ENCODE data around the gene MARCHF2.

MARCHF2 gene

GRCh38 chr19:8459095-8459494, 46.0 kb downstream of the MARCHF2 start:
- H3K4me3 ChIP-seq (ENCODE audit: low read length in 2 of 2), result no peak overlapping the region
- no CpG with 5 or more reads among the region's 7 CpGs for WGBS, 2 donors (ENCODE audit: extremely low coverage in 2 of 2, insufficient read length in 2 of 2, insufficient replicate concordance in 1 of 2)
- no peak overlapping the region for H2AFZ ChIP-seq (ENCODE audit: low read length)
- H3K36me3 ChIP-seq (replicated peaks in 1 of 2; ENCODE audit: control insufficient read depth in 2 of 2, insufficient read depth in 2 of 2, low read length in 2 of 2), result peaks cover 36 to 100% of the 10 kb centered on the region in 2 donors
- no peak overlapping the region for H2BK5ac ChIP-seq (ENCODE audit: low read length)
- H2BK15ac ChIP-seq (ENCODE audit: low read length), result no peak overlapping the region
- H2BK12ac ChIP-seq (ENCODE audit: low read length), result no peak overlapping the region
- H3K79me1 ChIP-seq (ENCODE audit: low read depth, low read length), result peaks cover 5% of the 10 kb centered on the region
- no peak overlapping the region for H3K23ac ChIP-seq (ENCODE audit: low read depth, low read length, poor library complexity)
- H3K9ac ChIP-seq (ENCODE audit: low read depth, low read length, poor library complexity), result no peak overlapping the region
- H3K18ac ChIP-seq (ENCODE audit: low read length), result no peak overlapping the region
- peaks cover 0 to 4% of the 10 kb centered on the region in 2 donors for H3K4me1 ChIP-seq (ENCODE audit: control insufficient read depth in 2 of 2, insufficient read depth in 1 of 2, low read depth in 1 of 2, low read length in 2 of 2)
- no peak overlapping the region for H4K8ac ChIP-seq (ENCODE audit: low read depth, low read length)
- no peak overlapping the region for H2AK5ac ChIP-seq (ENCODE audit: low read depth, low read length)
- H3K9me3 ChIP-seq (replicated peaks in 1 of 2; ENCODE audit: control insufficient read depth in 2 of 2, insufficient read depth in 1 of 2, low read depth in 1 of 2, low read length in 2 of 2), result no peaks in the 10 kb centered on the region
- DNase-seq (ENCODE audit: low spot score), result no peak
- no peak overlapping the region for H4K91ac ChIP-seq (ENCODE audit: low read depth, low read length, poor library complexity)
- H3K4ac ChIP-seq (ENCODE audit: low read length), result no peak overlapping the region
- H3K14ac ChIP-seq (ENCODE audit: low read length), result no peak overlapping the region
- no peak overlapping the region for H3K4me2 ChIP-seq (ENCODE audit: insufficient read depth, low read length, poor library complexity, severe bottlenecking)
- H2BK120ac ChIP-seq (ENCODE audit: low read depth, low read length), result no peak overlapping the region
- H3K27ac ChIP-seq (replicated peaks; ENCODE audit: low read length), result no peak overlapping the region
- no peaks in the 10 kb centered on the region for H3K27me3 ChIP-seq (ENCODE audit: control insufficient read depth in 3 of 3, insufficient read depth in 3 of 3, low read depth in 1 of 3, low read length in 3 of 3)

GRCh38 chr19:8459520-8460270, 46.6 kb downstream of the MARCHF2 start:
- Histone ChIP-seq H2BK5ac (ENCODE audit: low read length) (no peak overlapping the region), H3K4ac (ENCODE audit: low read length) (no peak overlapping the region), H3K14ac (ENCODE audit: low read length) (no peak overlapping the region), H2BK120ac (ENCODE audit: low read depth, low read length) (no peak overlapping the region), H3K36me3 (replicated peaks in 1 of 2; ENCODE audit: control insufficient read depth in 2 of 2, insufficient read depth in 2 of 2, low read length in 2 of 2) (peaks cover 35 to 100% of the 10 kb centered on the region in 2 donors), H2AK5ac (ENCODE audit: low read depth, low read length) (no peak overlapping the region), H3K27ac (replicated peaks; ENCODE audit: low read length) (no peak overlapping the region), H3K18ac (ENCODE audit: low read length) (no peak overlapping the region), H3K27me3 (ENCODE audit: control insufficient read depth in 3 of 3, insufficient read depth in 3 of 3, low read depth in 1 of 3, low read length in 3 of 3) (no peaks in the 10 kb centered on the region), H4K91ac (ENCODE audit: low read depth, low read length, poor library complexity) (no peak overlapping the region), H3K79me1 (ENCODE audit: low read depth, low read length) (peaks cover 5% of the 10 kb centered on the region), H3K9ac (ENCODE audit: low read depth, low read length, poor library complexity) (no peak overlapping the region), H2AFZ (ENCODE audit: low read length) (no peak overlapping the region), H2BK12ac (ENCODE audit: low read length) (no peak overlapping the region), H3K4me3 (ENCODE audit: low read length in 2 of 2) (no peak overlapping the region), H3K4me1 (ENCODE audit: control insufficient read depth in 2 of 2, insufficient read depth in 1 of 2, low read depth in 1 of 2, low read length in 2 of 2) (peaks cover 0 to 4% of the 10 kb centered on the region in 2 donors), H4K8ac (ENCODE audit: low read depth, low read length) (no peak overlapping the region), H3K23ac (ENCODE audit: low read depth, low read length, poor library complexity) (no peak overlapping the region), H3K9me3 (replicated peaks in 1 of 2; ENCODE audit: control insufficient read depth in 2 of 2, insufficient read depth in 1 of 2, low read depth in 1 of 2, low read length in 2 of 2) (no peaks in the 10 kb centered on the region), H3K4me2 (ENCODE audit: insufficient read depth, low read length, poor library complexity, severe bottlenecking) (no peak overlapping the region), H2BK15ac (ENCODE audit: low read length) (no peak overlapping the region)
- WGBS, 2 donors (ENCODE audit: extremely low coverage in 2 of 2, insufficient read length in 2 of 2, insufficient replicate concordance in 1 of 2), result no CpG with 5 or more reads among the region's 6 CpGs
- DNase-seq (ENCODE audit: low spot score), result no peak

GRCh38 chr19:8460516-8461298, 47.6 kb downstream of the MARCHF2 start:
- peaks cover 39 to 100% of the 10 kb centered on the region in 2 donors for H3K36me3 ChIP-seq (replicated peaks in 1 of 2; ENCODE audit: control insufficient read depth in 2 of 2, insufficient read depth in 2 of 2, low read length in 2 of 2)
- H2BK5ac ChIP-seq (ENCODE audit: low read length), result no peak overlapping the region
- H3K4ac ChIP-seq (ENCODE audit: low read length), result no peak overlapping the region
- no peaks in the 10 kb centered on the region for H3K9me3 ChIP-seq (replicated peaks in 1 of 2; ENCODE audit: control insufficient read depth in 2 of 2, insufficient read depth in 1 of 2, low read depth in 1 of 2, low read length in 2 of 2)
- H2AK5ac ChIP-seq (ENCODE audit: low read depth, low read length), result no peak overlapping the region
- H3K27ac ChIP-seq (replicated peaks; ENCODE audit: low read length), result no peak overlapping the region
- no peak overlapping the region for H3K4me2 ChIP-seq (ENCODE audit: insufficient read depth, low read length, poor library complexity, severe bottlenecking)
- no peak for DNase-seq (ENCODE audit: low spot score)
- peaks cover 5% of the 10 kb centered on the region for H3K79me1 ChIP-seq (ENCODE audit: low read depth, low read length)
- H3K4me1 ChIP-seq (ENCODE audit: control insufficient read depth in 2 of 2, insufficient read depth in 1 of 2, low read depth in 1 of 2, low read length in 2 of 2), result peaks cover 0 to 4% of the 10 kb centered on the region in 2 donors
- H4K8ac ChIP-seq (ENCODE audit: low read depth, low read length), result no peak overlapping the region
- WGBS, 2 donors (ENCODE audit: extremely low coverage in 2 of 2, insufficient read length in 2 of 2, insufficient replicate concordance in 1 of 2), result no CpG with 5 or more reads among the region's 7 CpGs
- H2BK12ac ChIP-seq (ENCODE audit: low read length), result no peak overlapping the region
- no peak overlapping the region for H3K18ac ChIP-seq (ENCODE audit: low read length)
- H2BK15ac ChIP-seq (ENCODE audit: low read length), result no peak overlapping the region
- no peak overlapping the region for H2BK120ac ChIP-seq (ENCODE audit: low read depth, low read length)
- no peak overlapping the region for H3K9ac ChIP-seq (ENCODE audit: low read depth, low read length, poor library complexity)
- H3K27me3 ChIP-seq (ENCODE audit: control insufficient read depth in 3 of 3, insufficient read depth in 3 of 3, low read depth in 1 of 3, low read length in 3 of 3), result no peaks in the 10 kb centered on the region
- H3K23ac ChIP-seq (ENCODE audit: low read depth, low read length, poor library complexity), result no peak overlapping the region
- H2AFZ ChIP-seq (ENCODE audit: low read length), result no peak overlapping the region
- no peak overlapping the region for H3K4me3 ChIP-seq (ENCODE audit: low read length in 2 of 2)
- no peak overlapping the region for H4K91ac ChIP-seq (ENCODE audit: low read depth, low read length, poor library complexity)
- H3K14ac ChIP-seq (ENCODE audit: low read length), result no peak overlapping the region

GRCh38 chr19:8461376-8461775, 48.3 kb downstream of the MARCHF2 start:
- H3K4me1 ChIP-seq (ENCODE audit: control insufficient read depth in 2 of 2, insufficient read depth in 1 of 2, low read depth in 1 of 2, low read length in 2 of 2), result peaks cover 0 to 4% of the 10 kb centered on the region in 2 donors
- H3K18ac ChIP-seq (ENCODE audit: low read length), result no peak overlapping the region
- no peaks in the 10 kb centered on the region for H3K9me3 ChIP-seq (replicated peaks in 1 of 2; ENCODE audit: control insufficient read depth in 2 of 2, insufficient read depth in 1 of 2, low read depth in 1 of 2, low read length in 2 of 2)
- no peak overlapping the region for H3K4me3 ChIP-seq (ENCODE audit: low read length in 2 of 2)
- H4K8ac ChIP-seq (ENCODE audit: low read depth, low read length), result no peak overlapping the region
- DNase-seq (ENCODE audit: low spot score), result no peak
- H3K23ac ChIP-seq (ENCODE audit: low read depth, low read length, poor library complexity), result no peak overlapping the region
- H3K27ac ChIP-seq (replicated peaks; ENCODE audit: low read length), result no peak overlapping the region
- peaks cover 5% of the 10 kb centered on the region for H3K79me1 ChIP-seq (ENCODE audit: low read depth, low read length)
- no peak overlapping the region for H3K4ac ChIP-seq (ENCODE audit: low read length)
- no peak overlapping the region for H2BK15ac ChIP-seq (ENCODE audit: low read length)
- peaks cover 39 to 100% of the 10 kb centered on the region in 2 donors for H3K36me3 ChIP-seq (replicated peaks in 1 of 2; ENCODE audit: control insufficient read depth in 2 of 2, insufficient read depth in 2 of 2, low read length in 2 of 2)
- H2BK5ac ChIP-seq (ENCODE audit: low read length), result no peak overlapping the region
- no peak overlapping the region for H2BK120ac ChIP-seq (ENCODE audit: low read depth, low read length)
- no CpG with 5 or more reads among the region's 4 CpGs for WGBS, 2 donors (ENCODE audit: extremely low coverage in 2 of 2, insufficient read length in 2 of 2, insufficient replicate concordance in 1 of 2)
- no peaks in the 10 kb centered on the region for H3K27me3 ChIP-seq (ENCODE audit: control insufficient read depth in 3 of 3, insufficient read depth in 3 of 3, low read depth in 1 of 3, low read length in 3 of 3)
- no peak overlapping the region for H3K14ac ChIP-seq (ENCODE audit: low read length)
- H4K91ac ChIP-seq (ENCODE audit: low read depth, low read length, poor library complexity), result no peak overlapping the region
- H2BK12ac ChIP-seq (ENCODE audit: low read length), result no peak overlapping the region
- H3K4me2 ChIP-seq (ENCODE audit: insufficient read depth, low read length, poor library complexity, severe bottlenecking), result no peak overlapping the region
- no peak overlapping the region for H2AFZ ChIP-seq (ENCODE audit: low read length)
- no peak overlapping the region for H2AK5ac ChIP-seq (ENCODE audit: low read depth, low read length)
- no peak overlapping the region for H3K9ac ChIP-seq (ENCODE audit: low read depth, low read length, poor library complexity)

All from neuronal stem cell (in vitro differentiated cells).